HL-60/S4 treated with retinoic acid at 250 ng/mL for 4 days and 3 days (cell line): Measurements from ENCODE around the gene RTN4IP1.

Experiments
- in situ Hi-C: fragments of 300-500 bp; cut with MboI; formaldehyde crosslinking; loops from 2 replicates; pipeline ENCODE4 v1.7.0; 2022; ENCODE audit warnings: low sequenced_read_pairs

The RTN4IP1 gene

DNA sequence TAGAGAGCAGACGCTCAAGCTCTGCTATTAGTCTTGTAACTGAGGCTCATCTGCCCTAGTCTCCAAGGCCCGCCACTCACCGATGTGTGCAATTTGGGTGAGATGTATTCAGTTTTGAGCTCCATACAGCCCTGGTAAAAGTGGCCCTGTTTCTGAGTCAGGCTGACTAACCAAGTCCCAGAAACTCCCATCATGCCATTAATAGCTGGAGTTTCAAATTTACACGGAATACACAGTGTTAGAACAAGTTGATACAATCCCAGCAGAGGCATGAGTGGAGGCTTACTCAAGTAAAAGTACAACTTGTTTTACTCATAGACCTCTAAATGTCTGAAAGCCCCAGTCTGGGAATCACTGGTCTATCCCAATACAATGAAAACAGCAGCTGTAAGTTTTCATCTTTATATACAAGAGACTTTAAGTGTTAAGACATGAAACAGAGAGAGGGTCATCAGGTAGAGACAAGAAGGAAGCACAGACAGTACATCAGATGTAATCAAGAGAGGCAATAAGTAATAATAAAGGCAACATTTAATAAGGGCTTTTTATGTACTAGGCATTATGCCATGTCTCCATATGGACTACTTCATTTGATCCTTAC is 42.4 kb downstream of the RTN4IP1 start:
- in situ Hi-C loops: no loop called here

DNA sequence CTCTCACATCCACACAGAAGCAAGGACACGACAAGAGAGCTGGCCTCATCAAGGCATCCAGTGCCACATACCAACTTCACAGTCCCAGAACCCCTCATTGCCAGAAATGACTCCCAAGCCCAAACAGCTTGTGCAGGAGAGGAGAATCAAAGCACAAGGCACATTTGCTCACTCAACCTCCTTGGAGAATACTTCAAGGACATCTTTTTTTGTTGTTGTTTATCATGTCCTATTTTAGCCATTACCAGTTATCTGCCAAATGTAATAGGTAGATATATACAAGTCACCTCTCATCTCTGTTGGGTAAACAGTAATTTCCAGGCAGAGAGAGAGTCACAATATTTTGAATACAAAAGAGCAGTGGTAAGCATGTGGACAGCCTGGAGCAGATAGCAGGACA is 47.8 kb downstream of the RTN4IP1 start:
- in situ Hi-C loops: no loop called here

DNA sequence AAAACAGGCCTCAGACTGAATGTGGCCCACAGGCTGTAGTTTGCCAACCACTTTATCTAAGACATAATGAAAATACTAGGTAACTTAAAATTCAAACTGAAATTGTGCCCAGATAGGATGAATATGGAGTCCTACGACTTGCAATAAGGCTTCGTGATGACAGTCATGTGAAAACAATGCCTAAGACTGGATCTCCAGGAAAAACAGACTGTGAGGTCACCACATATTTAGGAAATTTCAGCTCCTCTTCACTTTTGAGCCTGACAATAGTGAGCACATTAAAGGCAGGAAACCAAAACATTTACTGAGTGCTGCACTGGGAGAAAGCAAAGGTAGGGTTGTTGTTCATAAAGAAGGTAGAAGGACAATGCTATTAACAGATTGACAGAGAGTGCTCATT is 50.0 kb downstream of the RTN4IP1 start:
- in situ Hi-C loops: no loop called here

DNA sequence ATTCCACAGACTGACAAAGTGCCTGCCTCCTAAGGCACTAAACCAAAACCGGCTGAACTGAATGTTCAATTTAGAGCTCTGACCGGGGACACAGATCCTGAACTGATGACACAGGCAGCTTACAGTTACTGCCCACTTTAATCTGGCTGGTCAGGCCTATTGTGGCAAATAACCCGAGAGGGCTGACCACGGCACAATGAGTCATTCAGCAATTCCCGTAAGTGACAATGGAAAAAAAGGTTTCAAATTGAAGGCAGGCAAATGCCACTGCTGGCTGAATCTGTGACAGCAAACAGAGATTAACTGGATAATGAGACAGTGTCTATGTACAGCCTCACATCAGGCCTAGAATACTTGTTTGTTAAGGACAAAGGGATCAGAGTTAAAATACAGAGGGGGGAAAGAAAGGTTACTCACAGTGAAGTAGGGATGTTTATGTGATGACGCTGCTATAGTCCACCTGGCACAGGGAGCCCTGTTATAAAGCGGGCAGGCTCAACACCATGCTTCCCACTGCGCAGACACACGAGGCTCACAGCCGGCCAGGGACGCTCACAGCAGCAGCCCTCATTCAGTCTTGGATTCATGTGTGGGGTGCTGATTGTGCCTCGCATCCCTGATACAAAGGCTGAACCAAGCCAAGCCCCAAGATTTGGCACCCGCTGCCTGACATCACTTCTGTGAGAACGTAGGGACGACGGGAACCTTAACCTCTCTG is 54.4 kb downstream of the RTN4IP1 start:
- in situ Hi-C loops: loop anchor here (25.0 kb wide), 1 partner anchor 412 kb away; no protein-coding TSS in a partner anchor

DNA sequence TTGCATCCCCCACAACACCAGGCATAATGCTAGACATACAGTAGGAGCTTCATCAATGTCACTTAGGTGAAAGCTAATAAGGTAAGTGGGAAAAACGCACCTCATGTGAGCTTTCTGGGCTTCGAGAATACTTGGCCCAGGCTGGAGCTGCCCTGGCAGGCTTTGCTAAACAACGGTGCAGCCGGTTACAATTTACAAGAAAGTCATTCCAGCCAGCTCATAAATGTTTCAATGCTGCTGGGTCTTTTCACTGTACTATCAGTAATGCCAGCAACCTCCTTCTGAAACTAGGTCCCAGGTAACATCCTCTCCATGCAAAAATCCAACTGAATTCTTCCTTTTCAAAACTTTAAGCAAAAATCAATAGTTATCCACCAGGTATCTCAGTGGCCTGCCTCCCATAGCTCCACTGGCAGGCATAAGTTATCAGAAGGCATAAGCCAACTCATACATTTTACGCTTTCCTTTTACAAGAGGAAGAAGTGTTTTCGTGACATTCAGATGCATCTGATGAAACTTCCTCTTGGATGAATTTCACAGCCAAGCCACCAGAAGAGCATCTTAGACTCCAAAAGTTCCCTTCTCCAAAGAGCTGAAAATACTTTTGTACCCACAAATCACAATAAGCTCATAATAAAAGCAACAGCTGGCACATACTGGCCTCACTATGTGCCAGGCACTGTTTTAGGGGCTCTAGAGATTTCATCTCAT is 56.3 kb downstream of the RTN4IP1 start:
- in situ Hi-C loops: loop anchor here (25.0 kb wide), 1 partner anchor 414 kb away; no protein-coding TSS in a partner anchor

DNA sequence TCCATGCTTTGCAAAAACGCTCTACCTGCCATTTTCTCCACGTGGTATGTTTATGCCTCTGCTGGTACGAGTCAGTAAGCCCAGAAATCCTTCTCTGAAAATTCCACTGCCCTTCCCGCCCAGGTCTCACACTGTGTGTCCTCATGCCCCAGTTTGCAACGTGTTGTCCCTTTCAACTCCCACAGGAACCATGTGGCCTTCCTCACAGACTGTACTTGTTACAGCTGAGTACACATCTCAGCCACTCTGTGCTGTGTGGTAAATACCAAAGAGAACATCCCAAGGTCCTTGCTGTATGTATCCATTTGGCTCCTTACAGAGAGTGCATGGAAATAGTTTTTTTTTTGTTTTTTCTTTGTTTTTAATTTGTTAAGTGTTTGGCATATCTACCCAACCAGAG is 56.9 kb downstream of the RTN4IP1 start:
- in situ Hi-C loops: loop anchor here (25.0 kb wide), 1 partner anchor 415 kb away; no protein-coding TSS in a partner anchor

DNA sequence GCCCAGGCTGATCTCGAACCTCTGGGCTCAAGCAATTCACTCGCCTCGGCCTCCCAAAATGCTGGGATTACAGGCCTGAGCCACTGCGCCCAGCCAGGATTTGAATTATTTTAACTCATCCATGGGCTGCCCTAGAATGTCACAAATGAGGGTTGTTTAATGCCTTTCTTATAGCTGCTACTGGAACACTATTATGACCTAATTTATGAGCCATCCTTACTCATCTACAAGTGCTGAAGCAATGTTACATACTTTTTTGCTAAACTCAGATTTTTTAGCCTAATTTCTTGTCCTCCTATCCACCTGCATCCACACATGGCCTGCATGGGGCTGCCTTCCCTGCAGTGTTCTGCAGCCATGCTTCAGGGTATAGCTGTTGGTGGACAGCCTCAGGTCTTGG is 59.9 kb downstream of the RTN4IP1 start:
- in situ Hi-C loops: loop anchor here (10.0 to 25.0 kb wide), 2 partner anchors 235 to 418 kb away; no protein-coding TSS in a partner anchor

DNA sequence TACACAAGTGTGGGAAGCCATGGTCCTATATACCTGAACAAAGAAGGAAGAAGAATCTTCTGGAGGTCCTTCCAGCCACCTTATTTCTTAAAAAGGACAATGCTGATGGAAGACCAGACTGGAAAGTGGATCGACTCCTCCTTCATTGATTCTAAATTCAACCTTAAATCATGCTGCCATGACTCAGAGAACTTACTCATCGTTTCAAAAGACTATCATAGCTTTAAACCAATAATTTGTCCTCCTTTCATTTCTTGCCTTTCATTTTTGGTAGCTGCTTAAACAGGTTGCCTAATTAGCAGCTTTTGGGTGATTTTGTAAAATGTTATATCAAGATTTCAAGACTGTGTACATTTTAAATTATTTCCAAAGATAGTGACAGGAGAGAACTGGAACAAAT is 60.8 kb downstream of the RTN4IP1 start:
- in situ Hi-C loops: loop anchor here (10.0 to 25.0 kb wide), 2 partner anchors 234 to 419 kb away; no protein-coding TSS in a partner anchor

DNA sequence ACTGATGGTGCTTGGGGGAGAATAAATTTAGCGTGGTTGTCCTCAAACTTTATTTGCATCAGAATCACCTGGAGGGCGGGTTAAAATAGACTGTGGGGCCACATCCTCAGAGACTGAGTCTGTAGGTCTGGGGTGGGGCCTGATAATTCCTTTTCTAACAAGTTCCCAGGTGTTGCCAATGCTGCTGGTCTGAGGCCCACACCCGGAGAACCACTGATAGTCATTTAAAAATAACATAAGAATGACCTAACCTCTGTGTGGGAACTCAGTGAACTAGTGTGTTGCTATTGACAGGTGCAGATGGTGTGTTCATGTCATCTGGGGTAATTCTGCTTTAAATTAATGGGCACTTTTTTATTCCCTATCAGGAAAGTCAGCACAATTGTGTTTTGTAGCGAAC is 64.8 kb downstream of the RTN4IP1 start:
- in situ Hi-C loops: loop anchor here (10.0 to 25.0 kb wide), 2 partner anchors 230 to 423 kb away; no protein-coding TSS in a partner anchor

DNA sequence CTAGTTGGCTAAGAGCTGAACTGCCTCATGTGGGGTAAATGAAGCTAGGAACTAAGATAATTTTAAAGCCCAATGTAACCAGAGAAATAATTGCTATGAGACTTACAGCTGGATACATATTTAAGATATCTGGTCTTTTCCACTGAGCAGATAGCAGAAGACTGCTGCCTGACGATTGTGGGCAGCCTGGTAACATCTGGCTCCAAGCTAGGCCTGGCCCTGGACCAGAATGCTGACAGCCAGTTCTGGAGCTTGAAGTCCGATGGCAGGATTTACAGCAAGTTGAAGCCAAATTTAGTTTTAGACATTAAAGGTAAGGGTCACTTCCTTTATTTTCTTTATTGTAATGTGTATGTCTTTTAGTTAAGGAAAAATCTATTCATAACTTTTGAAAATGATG is 65.7 kb downstream of the RTN4IP1 start:
- in situ Hi-C loops: loop anchor here (10.0 to 25.0 kb wide), 2 partner anchors 229 to 424 kb away; no protein-coding TSS in a partner anchor

DNA sequence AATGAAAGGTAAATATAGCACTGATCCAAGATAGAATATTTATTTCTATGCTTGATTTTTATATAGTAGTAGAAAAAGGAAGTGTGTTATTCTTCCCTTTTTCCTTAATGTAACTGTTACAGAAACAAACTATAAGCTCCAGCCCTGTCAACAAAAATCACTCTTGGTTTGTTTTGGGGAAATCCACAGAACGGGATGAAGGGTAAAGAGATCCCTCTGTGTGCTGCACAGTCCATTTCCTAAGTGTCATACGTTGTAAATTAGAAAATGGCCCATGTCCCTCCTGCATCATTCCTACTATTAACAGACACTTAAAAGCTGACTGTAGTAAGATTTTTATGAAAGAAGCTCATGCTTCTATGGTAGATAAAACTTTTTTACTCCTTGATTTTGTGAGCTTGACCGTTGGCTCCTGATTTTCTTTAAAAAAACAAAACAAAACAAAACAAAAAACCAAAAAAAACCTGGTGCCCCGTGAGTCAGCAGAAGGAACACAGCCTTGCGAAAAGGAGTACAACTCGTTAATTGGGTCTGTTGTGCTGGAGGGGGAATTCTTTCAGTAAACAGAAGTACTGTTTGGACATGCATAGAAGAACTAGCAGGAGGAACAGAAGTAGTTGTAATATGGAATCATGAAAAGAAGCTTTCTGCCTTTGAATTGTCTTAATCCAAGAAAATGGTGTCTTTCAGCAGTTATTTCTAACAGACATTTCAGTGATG is 67.5 kb downstream of the RTN4IP1 start:
- in situ Hi-C loops: loop anchor here (10.0 to 25.0 kb wide), 2 partner anchors 227 to 425 kb away; no protein-coding TSS in a partner anchor

DNA sequence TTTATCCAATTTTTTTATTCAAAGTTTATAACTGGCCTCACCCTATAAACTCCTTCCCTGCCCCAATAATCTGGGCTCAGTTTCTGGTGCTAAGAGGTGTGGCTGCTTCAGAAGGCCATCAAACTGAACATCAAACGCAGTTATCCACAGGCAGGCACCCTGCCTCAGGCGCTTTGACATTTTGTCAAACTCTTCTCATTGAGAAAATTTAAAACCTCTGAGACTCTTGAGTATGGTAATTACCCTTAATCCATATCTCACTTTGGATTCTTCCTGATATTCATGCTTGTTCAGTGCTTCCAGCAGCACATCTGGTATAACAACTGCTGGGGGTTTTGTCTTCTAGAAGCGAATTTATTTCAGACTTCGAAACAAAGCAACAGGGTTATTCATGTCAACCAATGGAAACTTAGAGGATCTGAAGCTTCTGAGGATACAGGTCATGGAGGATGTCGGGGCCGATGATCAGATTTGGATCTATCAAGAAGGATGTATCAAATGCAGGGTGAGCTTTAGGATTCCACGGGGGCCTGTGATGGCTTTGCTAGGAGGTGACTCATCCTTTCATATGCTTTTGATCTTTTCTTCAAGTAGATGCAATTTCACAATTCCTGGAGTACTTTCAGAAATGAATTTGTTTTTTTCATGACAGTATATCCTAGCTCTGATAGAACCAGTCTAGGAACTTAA is 68.2 kb downstream of the RTN4IP1 start:
- in situ Hi-C loops: loop anchor here (10.0 to 25.0 kb wide), 2 partner anchors 226 to 426 kb away; no protein-coding TSS in a partner anchor

DNA sequence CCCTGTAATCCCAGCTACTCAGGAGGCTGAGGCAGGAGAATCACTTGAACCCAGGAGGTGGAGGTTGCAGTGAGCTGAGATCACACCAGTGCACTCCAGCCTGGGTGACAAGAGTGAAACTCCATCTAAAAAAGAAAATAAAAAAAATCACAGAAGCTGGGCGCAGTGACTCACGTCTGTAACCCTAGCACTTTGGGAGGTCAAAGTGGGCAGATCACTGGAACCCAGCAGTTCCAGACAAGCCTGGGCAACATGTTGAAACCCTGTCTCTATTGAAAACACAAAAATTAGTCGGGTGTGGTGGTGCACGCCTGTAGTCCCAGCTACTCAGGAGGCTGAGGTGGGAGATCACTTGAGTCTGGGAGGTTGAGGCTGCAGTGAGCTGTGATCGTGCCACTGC is 69.6 kb downstream of the RTN4IP1 start:
- in situ Hi-C loops: loop anchor here (10.0 to 25.0 kb wide), 2 partner anchors 225 to 428 kb away; no protein-coding TSS in a partner anchor

DNA sequence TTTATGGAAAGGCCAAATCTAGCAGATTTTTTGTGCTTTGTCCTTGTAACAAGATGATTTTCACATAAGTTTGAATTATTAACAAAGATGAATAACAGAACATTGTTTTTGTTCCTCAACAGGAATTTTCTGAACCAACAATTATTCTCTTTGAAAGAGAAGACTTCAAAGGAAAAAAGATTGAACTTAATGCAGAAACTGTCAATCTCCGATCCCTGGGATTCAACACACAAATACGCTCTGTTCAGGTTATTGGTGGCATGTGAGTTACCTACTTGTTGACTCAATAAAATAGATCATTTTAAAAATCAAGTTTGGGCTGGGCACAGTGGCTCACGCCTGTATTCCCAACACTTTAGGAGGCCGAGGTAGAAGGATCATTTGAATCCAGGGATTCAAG is 70.9 kb downstream of the RTN4IP1 start:
- in situ Hi-C loops: loop anchor here (25.0 kb wide), 1 partner anchor 429 kb away; no protein-coding TSS in a partner anchor

DNA sequence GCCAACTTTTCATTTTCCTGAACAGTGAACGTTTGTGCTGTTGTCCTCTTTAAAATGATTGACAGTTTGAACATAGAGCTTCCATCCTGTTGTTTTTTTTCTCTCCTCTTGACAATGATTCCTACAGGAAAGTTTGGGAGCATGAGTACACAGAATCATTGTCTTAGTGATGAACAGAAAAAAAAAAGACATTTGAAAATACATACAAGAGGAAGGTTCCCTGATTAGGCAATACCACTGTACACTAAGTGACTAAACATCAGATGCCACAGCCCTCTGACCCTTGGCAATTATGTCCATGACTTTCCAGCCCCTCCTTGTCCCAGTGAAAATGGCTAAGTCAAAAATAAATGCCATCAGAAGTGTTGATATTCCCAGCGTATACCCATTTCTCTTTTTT is 71.5 kb downstream of the RTN4IP1 start:
- in situ Hi-C loops: loop anchor here (25.0 kb wide), 1 partner anchor 429 kb away; no protein-coding TSS in a partner anchor

DNA sequence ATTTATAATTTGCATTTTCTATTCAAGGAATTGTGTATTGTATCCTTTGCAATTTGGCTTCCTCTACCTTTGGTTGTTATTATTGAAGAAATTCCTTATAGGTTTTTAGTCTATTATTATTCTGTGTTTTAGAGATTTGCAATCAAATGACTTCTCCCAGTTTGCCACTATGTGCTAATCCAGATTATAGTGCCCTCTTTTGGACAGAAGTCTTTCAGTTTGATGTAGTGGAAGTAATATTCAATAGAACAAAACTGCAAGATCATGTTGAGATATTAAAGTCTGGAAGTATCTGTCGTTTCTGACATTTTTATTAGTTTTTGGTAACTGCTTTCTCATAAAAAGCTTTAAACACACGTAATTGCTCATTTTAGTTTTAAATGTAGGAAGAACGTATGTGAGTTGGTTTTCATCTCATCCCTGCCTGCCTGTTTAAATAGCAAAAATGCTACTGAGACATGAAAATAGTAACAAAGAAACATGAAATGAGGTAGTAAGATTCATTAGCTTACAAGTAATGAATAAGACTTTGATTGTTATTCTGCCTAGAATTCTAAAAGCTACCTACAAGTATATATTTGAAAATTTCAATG is 72.8 kb downstream of the RTN4IP1 start:
- in situ Hi-C loops: loop anchor here (25.0 kb wide), 1 partner anchor 431 kb away; no protein-coding TSS in a partner anchor

DNA sequence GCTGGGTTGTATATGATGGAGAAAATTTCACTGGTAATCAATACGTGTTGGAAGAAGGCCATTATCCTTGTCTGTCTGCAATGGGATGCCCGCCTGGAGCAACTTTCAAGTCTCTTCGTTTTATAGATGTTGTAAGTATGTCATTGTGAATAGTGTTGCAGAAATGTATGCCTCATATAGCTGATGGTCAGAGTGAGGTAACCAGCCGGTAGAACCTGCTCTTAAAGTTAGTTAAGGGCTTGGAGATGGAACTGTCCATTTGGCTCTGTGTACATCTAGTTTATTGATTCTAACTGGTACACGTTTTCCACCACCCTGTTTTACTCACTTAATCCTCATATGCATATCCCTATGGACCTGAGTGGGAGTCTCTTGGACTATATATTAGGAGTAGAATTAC is 73.5 kb downstream of the RTN4IP1 start:
- in situ Hi-C loops: loop anchor here (25.0 kb wide), 1 partner anchor 432 kb away; no protein-coding TSS in a partner anchor

DNA sequence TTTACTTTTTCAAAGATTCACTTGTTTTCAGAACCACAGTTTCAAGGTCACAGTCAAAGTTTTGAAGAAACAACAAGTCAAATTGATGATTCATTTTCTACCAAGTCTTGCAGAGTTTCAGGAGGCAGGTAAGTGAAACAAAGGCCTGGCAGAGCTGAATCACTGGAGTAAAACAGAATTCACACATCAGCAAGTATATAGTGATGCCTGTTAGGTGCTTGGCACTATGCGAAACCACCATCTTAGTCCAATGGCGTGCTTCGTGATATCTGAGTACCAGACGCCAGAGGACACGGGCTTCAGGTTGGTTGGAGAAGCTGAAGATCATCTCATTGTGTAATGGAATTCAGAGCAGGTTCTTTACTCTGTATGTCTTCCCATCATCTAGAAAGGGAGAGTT is 75.9 kb downstream of the RTN4IP1 start:
- in situ Hi-C loops: loop anchor here (5.0 to 25.0 kb wide), 2 partner anchors 106 to 434 kb away; no protein-coding TSS in a partner anchor

DNA sequence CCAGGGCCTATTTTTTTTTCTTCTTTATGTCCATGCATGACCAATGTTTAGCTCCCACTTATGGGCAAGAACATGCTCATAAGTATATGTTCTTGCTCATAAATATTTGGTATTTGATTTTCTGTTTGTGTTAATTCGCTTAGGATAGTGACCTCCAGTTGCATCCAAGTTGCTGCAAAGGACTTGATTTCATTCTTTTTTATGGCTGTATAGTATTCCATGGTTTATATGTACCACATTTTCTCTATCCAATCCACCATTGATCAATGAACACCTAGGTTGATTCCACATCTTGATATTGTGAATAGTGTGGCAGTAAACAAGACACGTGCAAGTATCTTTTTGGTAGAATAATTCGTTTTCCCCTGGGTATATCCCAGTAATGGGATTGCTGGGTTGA is 78.1 kb downstream of the RTN4IP1 start:
- in situ Hi-C loops: loop anchor here (5.0 to 25.0 kb wide), 2 partner anchors 104 to 436 kb away; no protein-coding TSS in a partner anchor
